Heart left ventricle (tissue), 16 donors: ENCODE measurements around the gene MAPKAPK5. TPM values are rescaled to one million over a fixed set of nuclear protein-coding genes. Genes with fewer than 3 reads are reported as not detected.
"Not testable (repeated sequence)": the region's sequence is repeated elsewhere in the genome, so short reads cannot be mapped to it uniquely, and the experiment has no call there.

Source experiments
- ATAC-seq, 4 donors: fragments of 200-7000 bp; cut with Tn5 transposase; one replicate each; pipeline ENCODE4 v1.9.1; 2020 to 2022; ENCODE audit warnings: moderate library complexity in 4 of 4, mild to moderate bottlenecking in 3 of 4, moderate number of reproducible peaks in 1 of 4
- DNase-seq, 5 donors: peaks; one replicate each; pipeline ENCODE4 v3.0.0-alpha.2; 2020
- H3K27ac ChIP-seq, 12 donors: fragments of 200-600 bp; sonication (generic) in 4 of 12; one replicate each; pipeline versions ENCODE4 v1.5.0 to v1.8.0; 2016 to 2022; ENCODE audit warnings: mild to moderate bottlenecking in 2 of 12
- H3K27me3 ChIP-seq, 9 donors: fragments of 200-600 bp; sonication (generic) in 2 of 9; one replicate each; pipeline versions ENCODE4 v1.5.1 to v1.8.0; 2016 to 2022; ENCODE audit warnings: mild to moderate bottlenecking in 3 of 9
- H3K36me3 ChIP-seq, 9 donors: fragments of 200-600 bp; sonication (generic) in 2 of 9; one replicate each; pipeline versions ENCODE4 v1.5.0 to v1.8.0; 2018 to 2022; ENCODE audit warnings: mild to moderate bottlenecking in 2 of 9
- H3K4me1 ChIP-seq, 12 donors: fragments of 200-600 bp; sonication (generic) in 4 of 12; one replicate each; pipeline versions ENCODE4 v1.5.0 to v1.8.0; 2016 to 2022; ENCODE audit warnings: mild to moderate bottlenecking in 3 of 12
- H3K4me3 ChIP-seq, 12 donors: fragments of 200-600 bp; sonication (generic) in 4 of 12; one replicate each; pipeline versions ENCODE4 v1.5.0 to v1.8.0; 2017 to 2022; ENCODE audit warnings: mild to moderate bottlenecking in 9 of 12, moderate library complexity in 4 of 12
- H3K9me3 ChIP-seq, 12 donors: fragments of 200-600 bp; sonication (generic) in 4 of 12; one replicate each; pipeline versions ENCODE4 v1.5.0 to v1.8.0; 2016 to 2022; ENCODE audit warnings: mild to moderate bottlenecking in 1 of 12
- CTCF ChIP-seq, 12 donors: fragments of 200-600 bp; sonication (generic) in 4 of 12; IDR thresholded peaks; one replicate each; pipeline versions ENCODE4 v1.5.0 to v1.8.0; 2018 to 2022; ENCODE audit warnings: antibody characterized with exemption in 12 of 12, mild to moderate bottlenecking in 5 of 12
- POLR2A ChIP-seq, 2 donors: fragments of 450-650 bp; IDR thresholded peaks; one replicate each; pipeline ENCODE4 v1.6.1; 2017; ENCODE audit warnings: antibody characterized with exemption in 2 of 2, mild to moderate bottlenecking in 2 of 2, moderate library complexity in 2 of 2
- WGBS, 4 donors: extraction: QIAGEN DNeasy Blood & Tissue Kit in 2 of 4; methylation state at CpG; one replicate each; pipeline versions ENCODE4 v1.1.5 to v1.1.7; 2013 to 2018; 5-methylcytosine and 5-hydroxymethylcytosine counted together
- intact Hi-C, 10 donors: fragments of 100-400 bp; cut with DNase I; formaldehyde crosslinking; loops; one replicate each; pipeline versions ENCODE4 v1.11.1 to v1.14.2; 2022
- polyA plus RNA-seq, 2 donors: library from polyadenylated mRNA; stranded (reverse); fragments of 200-250 nt; gene quantifications; one replicate each; pipeline ENCODE4 v1.2.3, GENCODE V29; 2013
- total RNA-seq, 9 donors: library from RNA; depleted of rRNA in 2 of 9; stranded (reverse); fragments of >200 nt in 2 of 9; fragmentation: NEBNext Ultra II Directional in 3 of 9; extraction: Animal tissue kit (Norgen Biotek cat#: 25700) in 3 of 9; gene quantifications; one replicate each; pipeline versions ENCODE4 v1.1.0 to v1.2.4, GENCODE V29; 2016 to 2023
- donor health status: ischemic (EF 13 %, LVEDD 7.1; RV severe dilation, severe dysfunction).
- donor health status: healthy with polysubstance abuse.
- donor health status: DM: no; HTN: yes; CAD: no.
- donor health status: DM: no; HTN: no; CAD: no.
- donor health status: ischemic (EF 25% LVEDD 6.9; RV normal size, moderate dysfunction).
- donor health status: ischemic (EF 25% LVEDD 5.7; RV mildly dilated, moderate dysfunction).
- donor health status: healthy.
- donor health status: DM: yes; HTN: yes; CAD: no.
- donor health status: ischemic (EF 35%, LVEDD 5.7; RV mildly dilated, moderate dysfunction).
- donor health status: nonischemic (EF 11% LVEDD 7.7; RV severe dilation, severe dysfunction).
- donor health status: DM: yes; HTN: yes; CAD: no.
- donor health status: PGD.
- donor health status: ischemic (EF 29% LVEDD 5.4; RV normal size, mild dysfunction).
- donor health status: nonischemic (EF 23%, LVEDD 6.1; RV moderate dilation, normal function).

The MAPKAPK5 gene
- total and polyA plus RNA-seq, 11 donors = 8.0 to 28.7 (median 25.2) TPM

- H3K4me3 ChIP-seq = no peak overlapping the region
- WGBS, 4 donors = 65 to 77% (median 71%) methylated on average over 6 of the region's 6 CpGs
- intact Hi-C loops = no loop called here
- no peaks in the 10 kb centered on the region for H3K9me3 ChIP-seq
- no peak overlapping the region for H3K27ac ChIP-seq
- H3K27me3 ChIP-seq = no peaks in the 10 kb centered on the region
- H3K36me3 ChIP-seq = no peaks in the 10 kb centered on the region
- ATAC-seq (no peak), DNase-seq (no peak)
- TF ChIP-seq CTCF (IDR thresholded peaks at IDR 0.05) (no peak), POLR2A (IDR thresholded peaks at IDR 0.05) (no peak)
- H3K4me1 ChIP-seq = peaks cover 0 to 14% (median 3%) of the 10 kb centered on the region in 12 donors
Measured at GRCh38 chr12:111819191-111820158, 22.6 kb upstream of the MAPKAPK5 start.

- ATAC-seq, intact Hi-C loops, H3K27me3 ChIP-seq, H3K27ac ChIP-seq, DNase-seq, H3K4me3 ChIP-seq, H3K36me3 ChIP-seq, H3K9me3 ChIP-seq: not testable (repeated sequence)
- peaks cover 0 to 16% (median 3%) of the 10 kb centered on the region in 12 donors for H3K4me1 ChIP-seq
- 88 to 93% (median 91%) methylated on average over 8 of the region's 8 CpGs for WGBS, 4 donors
Measured at GRCh38 chr12:111820828-111821227, 21.2 kb upstream of the MAPKAPK5 start.

- Histone ChIP-seq H3K36me3 (no peaks in the 10 kb centered on the region), H3K27ac (peak overlapping the region in 1 of 12 donors; percentile 71), H3K4me3 (no peak overlapping the region), H3K9me3 (no peaks in the 10 kb centered on the region), H3K4me1 (peaks cover 0 to 16% (median 3%) of the 10 kb centered on the region in 12 donors), H3K27me3 (no peaks in the 10 kb centered on the region)
- intact Hi-C loops = no loop called here
- TF ChIP-seq CTCF (IDR thresholded peaks at IDR 0.05) = no peak
- no peak for TF ChIP-seq POLR2A (IDR thresholded peaks at IDR 0.05)
- DNase-seq (no peak), ATAC-seq (no peak)
- whole genome bisulfite sequencing, 4 donors = 52 to 57% (median 55%) methylated on average over 2 of the region's 2 CpGs
Measured at GRCh38 chr12:111822886-111823285, 19.1 kb upstream of the MAPKAPK5 start.

GRCh38 chr12:111823891-111824290, 18.1 kb upstream of the MAPKAPK5 start:
- 38 to 50% (median 47%) methylated on average over 3 of the region's 3 CpGs for WGBS, 4 donors
- Histone ChIP-seq H3K27me3 (no peaks in the 10 kb centered on the region), H3K27ac (peak overlapping the region in 1 of 12 donors; percentile 43), H3K36me3 (no peaks in the 10 kb centered on the region), H3K4me1 (peaks cover 0 to 16% (median 3%) of the 10 kb centered on the region in 12 donors), H3K9me3 (no peaks in the 10 kb centered on the region), H3K4me3 (no peak overlapping the region)
- DNase-seq (no peak), ATAC-seq (peak in 3 of 4 donors; percentile 39 to 72 (median 59))
- intact Hi-C loops = no loop called here
- TF ChIP-seq CTCF (IDR thresholded peaks at IDR 0.05) (no peak), POLR2A (IDR thresholded peaks at IDR 0.05) (no peak)
